Ishikawa (cell line): ENCODE measurements around the gene FSIP1.

Experiments
- CEBPB ChIP-seq: IDR thresholded peaks from 2 replicates; pipeline ENCODE4 v1.6.1; 2012
- CREB1 ChIP-seq: IDR thresholded peaks from 2 replicates; pipeline ENCODE4 v1.6.1; 2012; ENCODE audit warnings: low read depth
- EGR1 ChIP-seq: IDR thresholded peaks from 2 replicates; pipeline ENCODE4 v1.6.1; 2012
- EP300 ChIP-seq: IDR thresholded peaks from 2 replicates; pipeline ENCODE4 v1.6.1; 2012; ENCODE audit warnings: borderline replicate concordance
- FOXM1 ChIP-seq: IDR thresholded peaks from 2 replicates; pipeline ENCODE4 v1.6.1; 2012; ENCODE audit warnings: low read depth, borderline replicate concordance
- NFIC ChIP-seq: IDR thresholded peaks from 2 replicates; pipeline ENCODE4 v1.6.1; 2012
- RAD21 ChIP-seq: IDR thresholded peaks from 2 replicates; pipeline ENCODE4 v1.6.1; 2012; ENCODE audit warnings: low read depth
- REST ChIP-seq: IDR thresholded peaks from 2 replicates; pipeline ENCODE4 v1.6.1; 2012; ENCODE audit warnings: low read depth, mild to moderate bottlenecking
- TAF1 ChIP-seq: IDR thresholded peaks from 2 replicates; pipeline ENCODE4 v1.6.1; 2012; ENCODE audit warnings: low read depth, mild to moderate bottlenecking
- TCF12 ChIP-seq: IDR thresholded peaks from 2 replicates; pipeline ENCODE4 v1.6.1; 2012; ENCODE audit warnings: low read depth
- TEAD4 ChIP-seq: IDR thresholded peaks from 2 replicates; pipeline ENCODE4 v1.6.1; 2012
- YY1 ChIP-seq: IDR thresholded peaks from 2 replicates; pipeline ENCODE4 v1.6.1; 2012; ENCODE audit warnings: low read depth
- ZBTB7A ChIP-seq: IDR thresholded peaks from 2 replicates; pipeline ENCODE4 v1.6.1; 2012; ENCODE audit warnings: low read depth
- TF ChIP-seq, protein P1 (sequence below): IDR thresholded peaks from 2 replicates; pipeline ENCODE4 v1.6.1; 2012
- TF ChIP-seq, protein P2 (sequence below): IDR thresholded peaks from 2 replicates; pipeline ENCODE4 v1.6.1; 2012

Gene FSIP1

GRCh38 chr15:39736412-39737195, 46.0 kb downstream of the FSIP1 start:
- no peak for TF ChIP-seq REST
- no peak for TF ChIP-seq CREB1
- TF ChIP-seq ZBTB7A, result no peak

GRCh38 chr15:39735120-39735717, 47.4 kb downstream of the FSIP1 start:
- TF ChIP-seq, protein P1, sequence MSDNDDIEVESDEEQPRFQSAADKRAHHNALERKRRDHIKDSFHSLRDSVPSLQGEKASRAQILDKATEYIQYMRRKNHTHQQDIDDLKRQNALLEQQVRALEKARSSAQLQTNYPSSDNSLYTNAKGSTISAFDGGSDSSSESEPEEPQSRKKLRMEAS, result no peak
- TF ChIP-seq CEBPB, result no peak
- no peak for TF ChIP-seq REST
- TF ChIP-seq, protein P2, sequence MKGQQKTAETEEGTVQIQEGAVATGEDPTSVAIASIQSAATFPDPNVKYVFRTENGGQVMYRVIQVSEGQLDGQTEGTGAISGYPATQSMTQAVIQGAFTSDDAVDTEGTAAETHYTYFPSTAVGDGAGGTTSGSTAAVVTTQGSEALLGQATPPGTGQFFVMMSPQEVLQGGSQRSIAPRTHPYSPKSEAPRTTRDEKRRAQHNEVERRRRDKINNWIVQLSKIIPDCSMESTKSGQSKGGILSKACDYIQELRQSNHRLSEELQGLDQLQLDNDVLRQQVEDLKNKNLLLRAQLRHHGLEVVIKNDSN, result no peak
- TF ChIP-seq NFIC, result no peak
- TF ChIP-seq YY1, result no peak
- TF ChIP-seq ZBTB7A, result no peak
- no peak for TF ChIP-seq TAF1
- no peak for TF ChIP-seq RAD21
- TF ChIP-seq FOXM1, result no peak
- TF ChIP-seq CREB1, result no peak
- no peak for TF ChIP-seq TCF12
- TF ChIP-seq EGR1, result no peak
- no peak for TF ChIP-seq EP300
- TF ChIP-seq TEAD4, result no peak

DNA sequence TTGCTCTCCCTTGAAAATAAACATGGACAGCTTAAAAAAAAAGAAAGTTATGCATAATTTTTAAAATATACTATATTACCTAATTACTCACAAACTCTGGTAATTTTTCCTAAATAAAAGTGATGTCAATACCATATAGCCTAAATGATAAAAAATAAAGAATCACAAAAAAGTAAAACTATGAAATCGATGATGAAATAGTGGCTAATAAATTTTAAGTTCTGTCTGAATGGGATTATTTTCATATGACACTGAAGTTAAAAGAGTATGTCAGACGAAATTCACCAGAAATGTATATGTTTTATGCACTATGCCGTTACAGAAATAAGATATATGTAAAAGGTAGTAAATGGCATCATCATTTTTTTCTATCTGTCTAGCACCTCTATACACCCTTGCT, 51.4 kb downstream of the FSIP1 start:
- TF ChIP-seq TEAD4 (no peak), REST (no peak)

- TF ChIP-seq CREB1 (no peak), EP300 (no peak), EGR1 (no peak), NFIC (no peak), RAD21 (no peak), TAF1 (no peak), CEBPB (no peak), YY1 (no peak), FOXM1 (no peak), TCF12 (no peak), REST (no peak), TEAD4 (no peak), ZBTB7A (no peak)
- TF ChIP-seq, protein P2, result no peak
- TF ChIP-seq, protein P1, result no peak
These were observed 52.1 kb downstream of the FSIP1 start for GRCh38 chr15:39730552-39730951.
